Mesodermal cell (in vitro differentiated cells): ENCODE results near the gene ATG16L1.

Experiments
- H3K27ac ChIP-seq: 2 replicates; pipeline ENCODE4 v1.7.0; 2013; ENCODE audit warnings: mild to moderate bottlenecking, low read depth, low read length, moderate library complexity; ENCODE audit not compliant: severe bottlenecking
- H3K36me3 ChIP-seq: 2 replicates; pipeline ENCODE4 v1.7.1; 2013; ENCODE audit warnings: mild to moderate bottlenecking, low read length, moderate library complexity; ENCODE audit not compliant: control insufficient read depth, insufficient read depth
- H3K4me1 ChIP-seq: one replicate; pipeline ENCODE4 v1.7.1; 2013; ENCODE audit warnings: mild to moderate bottlenecking, low read length; ENCODE audit not compliant: insufficient read depth, control insufficient read depth, poor library complexity, severe bottlenecking
- H3K4me3 ChIP-seq: 2 replicates; pipeline ENCODE4 v1.7.0; 2013; ENCODE audit warnings: low read length, control low read depth, mild to moderate bottlenecking; ENCODE audit not compliant: insufficient read depth, poor library complexity, severe bottlenecking; ENCODE audit errors: extremely low read depth
- H3K9me3 ChIP-seq: 2 replicates; pipeline ENCODE4 v1.7.1; 2013; ENCODE audit warnings: mild to moderate bottlenecking, low read length, moderate library complexity; ENCODE audit not compliant: control insufficient read depth
- WGBS, 2 experiments: methylation state at CpG; one replicate each; pipeline ENCODE4 v1.1.5; 2013; ENCODE audit warnings: missing lambda C conversion rate in 2 of 2; ENCODE audit not compliant: insufficient coverage in 2 of 2; 5-methylcytosine and 5-hydroxymethylcytosine counted together

ATG16L1 gene

GRCh38 chr2:233289648-233290047, 38.2 kb downstream of the ATG16L1 start:
- Histone ChIP-seq H3K36me3 (peaks cover 99% of the 10 kb centered on the region), H3K27ac (no peak overlapping the region), H3K4me1 (peaks cover 12% of the 10 kb centered on the region), H3K9me3 (no peaks in the 10 kb centered on the region), H3K4me3 (no peak overlapping the region)
- 95% methylated on average over 10 of the region's 12 CpGs for WGBS, 2 experiments

GRCh38 chr2:233290051-233290845, 38.8 kb downstream of the ATG16L1 start:
- 94 to 97% methylated on average over 7 to 10 of the region's 10 CpGs for WGBS, 2 experiments
- Histone ChIP-seq H3K9me3 (no peaks in the 10 kb centered on the region), H3K4me1 (peaks cover 12% of the 10 kb centered on the region), H3K4me3 (no peak overlapping the region), H3K27ac (no peak overlapping the region), H3K36me3 (peaks cover 99% of the 10 kb centered on the region)

- H3K4me1 ChIP-seq, result no peaks in the 10 kb centered on the region
- 89 to 96% methylated on average over 5 of the region's 5 CpGs for WGBS, 2 experiments
- H3K27ac ChIP-seq, result no peak overlapping the region
- no peak overlapping the region for H3K4me3 ChIP-seq
- no peaks in the 10 kb centered on the region for H3K9me3 ChIP-seq
- H3K36me3 ChIP-seq, result peaks cover 55% of the 10 kb centered on the region
Observed at GRCh38 chr2:233295891-233296290, 44.4 kb downstream of the ATG16L1 start.

- WGBS, 2 experiments, result 94 to 97% methylated on average over 3 to 6 of the region's 7 CpGs
- Histone ChIP-seq H3K27ac (no peak overlapping the region), H3K9me3 (no peaks in the 10 kb centered on the region), H3K4me1 (no peaks in the 10 kb centered on the region), H3K36me3 (peaks cover 43% of the 10 kb centered on the region), H3K4me3 (no peak overlapping the region)
Observed at GRCh38 chr2:233297076-233297475, 45.6 kb downstream of the ATG16L1 start.

- Histone ChIP-seq H3K36me3 (peaks cover 11% of the 10 kb centered on the region), H3K9me3 (no peaks in the 10 kb centered on the region), H3K4me1 (no peaks in the 10 kb centered on the region), H3K27ac (no peak overlapping the region), H3K4me3 (no peak overlapping the region)
- WGBS, 2 experiments, result 87 to 98% methylated on average over 4 of the region's 4 CpGs
Observed at GRCh38 chr2:233300401-233300800, 48.9 kb downstream of the ATG16L1 start.

GRCh38 chr2:233301248-233301647, 49.8 kb downstream of the ATG16L1 start:
- Histone ChIP-seq H3K36me3 (peaks cover 11% of the 10 kb centered on the region), H3K4me1 (no peaks in the 10 kb centered on the region), H3K9me3 (no peaks in the 10 kb centered on the region), H3K4me3 (no peak overlapping the region), H3K27ac (no peak overlapping the region)
- WGBS, 2 experiments, result no CpG with 5 or more reads among the region's 2 CpGs

GRCh38 chr2:233301811-233302210, 50.3 kb downstream of the ATG16L1 start:
- Histone ChIP-seq H3K27ac (no peak overlapping the region), H3K4me3 (no peak overlapping the region), H3K4me1 (no peaks in the 10 kb centered on the region), H3K9me3 (no peaks in the 10 kb centered on the region), H3K36me3 (peaks cover 9% of the 10 kb centered on the region)
- WGBS, 2 experiments, result 20 to 80% methylated on average over 1 of the region's 6 CpGs

GRCh38 chr2:233303252-233303651, 51.8 kb downstream of the ATG16L1 start:
- Histone ChIP-seq H3K27ac (no peak overlapping the region), H3K4me1 (peaks cover 6% of the 10 kb centered on the region), H3K9me3 (no peaks in the 10 kb centered on the region), H3K4me3 (no peak overlapping the region), H3K36me3 (no peaks in the 10 kb centered on the region)
- WGBS, 2 experiments, result 75 to 89% methylated on average over 3 of the region's 3 CpGs

- Histone ChIP-seq H3K36me3 (no peaks in the 10 kb centered on the region), H3K4me1 (peaks cover 6% of the 10 kb centered on the region), H3K4me3 (no peak within 1 kb of the TSS), H3K9me3 (no peaks in the 10 kb centered on the region), H3K27ac (no peak within 1 kb of the TSS)
- 60 to 83% methylated on average over 2 to 4 of the region's 7 CpGs for WGBS, 2 experiments
Observed at GRCh38 chr2:233307565-233307964, 56.1 kb downstream of the ATG16L1 start, which contains the start of gene SAG. TSS of gene SAG (plus strand) at chr2:233307816. CDS start at chr2:233309190, 1,374 bp downstream.

GRCh38 chr2:233311241-233311926, 59.9 kb downstream of the ATG16L1 start:
- WGBS, 2 experiments, result 100% methylated on average over 1 to 5 of the region's 11 CpGs
- no peak overlapping the region for H3K27ac ChIP-seq
- peaks cover 6% of the 10 kb centered on the region for H3K4me1 ChIP-seq
- no peaks in the 10 kb centered on the region for H3K9me3 ChIP-seq
- no peak overlapping the region for H3K4me3 ChIP-seq
- no peaks in the 10 kb centered on the region for H3K36me3 ChIP-seq

GRCh38 chr2:233312874-233313273, 61.4 kb downstream of the ATG16L1 start:
- Histone ChIP-seq H3K27ac (no peak overlapping the region), H3K9me3 (no peaks in the 10 kb centered on the region), H3K36me3 (no peaks in the 10 kb centered on the region), H3K4me1 (peaks cover under 1% of the 10 kb centered on the region), H3K4me3 (no peak overlapping the region)
- WGBS, 2 experiments, result 86 to 87% methylated on average over 7 to 8 of the region's 8 CpGs
